Lower leg skin (tissue), 4 donors: ENCODE results near the gene LEO1. TPM values are rescaled to one million over a fixed set of nuclear protein-coding genes. Genes with fewer than 3 reads are reported as not detected.

Source experiments
- DNase-seq, 2 donors: peaks; one replicate each; pipeline ENCODE4 v3.0.0-alpha.2; 2019; ENCODE audit warnings: low spot score in 2 of 2
- H3K4me3 ChIP-seq: fragments of 200-600 bp; sonication (generic); 2 replicates; pipeline ENCODE4 v1.5.1; 2017; ENCODE audit warnings: mild to moderate bottlenecking, low read depth; ENCODE audit not compliant: poor library complexity, severe bottlenecking
- POLR2A ChIP-seq, 2 donors: fragments of 450-650 bp; IDR thresholded peaks; one replicate each; pipeline ENCODE4 v1.6.1; 2016 to 2017; ENCODE audit warnings: antibody characterized with exemption in 2 of 2, mild to moderate bottlenecking in 1 of 2, moderate library complexity in 1 of 2
- WGBS, 2 donors: methylation state at CpG; one replicate each; pipeline ENCODE4 v1.1.5; 2018; 5-methylcytosine and 5-hydroxymethylcytosine counted together
- intact Hi-C: fragments of 100-400 bp; cut with DNase I; formaldehyde crosslinking; loops from one replicate; pipeline ENCODE4 v1.15.0; 2023; ENCODE audit warnings: low total_unique reads
- total RNA-seq, 4 donors: library from RNA; depleted of rRNA; stranded (reverse); fragments of >200 nt; gene quantifications; one replicate each; pipeline ENCODE4 v1.1.0, GENCODE V29; 2016
- TF ChIP-seq, protein P1 (sequence below), 3 donors: fragments of 450-650 bp; IDR thresholded peaks; one replicate each; pipeline ENCODE4 v1.5.1; 2016; ENCODE audit warnings: antibody characterized with exemption in 3 of 3, mild to moderate bottlenecking in 3 of 3, moderate library complexity in 2 of 3

The LEO1 gene
- total RNA-seq, 4 donors from 2014 or later, result 18.5 to 23.8 (median 20.8) TPM

GRCh38 chr15:51912528-51912927 lies 59.0 kb downstream of the LEO1 start:
- DNase-seq, result no peak
- WGBS, 2 donors, result 96 to 99% methylated on average over 3 of the region's 3 CpGs
- intact Hi-C loops, result no loop called here
- H3K4me3 ChIP-seq, result no peak overlapping the region
- no peak for TF ChIP-seq POLR2A (IDR thresholded peaks at IDR 0.05)
- TF ChIP-seq, protein P1, sequence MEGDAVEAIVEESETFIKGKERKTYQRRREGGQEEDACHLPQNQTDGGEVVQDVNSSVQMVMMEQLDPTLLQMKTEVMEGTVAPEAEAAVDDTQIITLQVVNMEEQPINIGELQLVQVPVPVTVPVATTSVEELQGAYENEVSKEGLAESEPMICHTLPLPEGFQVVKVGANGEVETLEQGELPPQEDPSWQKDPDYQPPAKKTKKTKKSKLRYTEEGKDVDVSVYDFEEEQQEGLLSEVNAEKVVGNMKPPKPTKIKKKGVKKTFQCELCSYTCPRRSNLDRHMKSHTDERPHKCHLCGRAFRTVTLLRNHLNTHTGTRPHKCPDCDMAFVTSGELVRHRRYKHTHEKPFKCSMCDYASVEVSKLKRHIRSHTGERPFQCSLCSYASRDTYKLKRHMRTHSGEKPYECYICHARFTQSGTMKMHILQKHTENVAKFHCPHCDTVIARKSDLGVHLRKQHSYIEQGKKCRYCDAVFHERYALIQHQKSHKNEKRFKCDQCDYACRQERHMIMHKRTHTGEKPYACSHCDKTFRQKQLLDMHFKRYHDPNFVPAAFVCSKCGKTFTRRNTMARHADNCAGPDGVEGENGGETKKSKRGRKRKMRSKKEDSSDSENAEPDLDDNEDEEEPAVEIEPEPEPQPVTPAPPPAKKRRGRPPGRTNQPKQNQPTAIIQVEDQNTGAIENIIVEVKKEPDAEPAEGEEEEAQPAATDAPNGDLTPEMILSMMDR (IDR thresholded peaks at IDR 0.05), result no peak

DNA sequence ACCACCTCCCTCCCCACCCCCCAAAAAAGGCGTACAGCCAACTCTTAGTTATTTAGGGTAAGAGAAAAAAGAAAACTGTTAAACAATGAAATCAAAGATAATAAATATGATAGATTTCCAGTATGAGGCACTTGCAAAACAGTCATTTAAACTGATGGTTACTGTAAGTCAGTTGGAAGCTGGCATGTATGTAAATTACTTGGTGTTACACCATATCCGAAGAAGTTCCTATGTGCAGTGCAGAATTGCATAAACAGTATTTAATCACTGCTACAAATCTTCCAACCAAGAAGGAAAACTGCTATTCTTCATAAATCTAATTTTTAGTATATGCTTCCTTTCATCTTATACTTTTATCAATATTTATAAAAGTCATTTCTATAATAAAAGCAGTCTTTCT lies 62.0 kb downstream of the LEO1 start:
- no peak overlapping the region for H3K4me3 ChIP-seq
- DNase-seq, result no peak
- 88 to 95% methylated on average over 2 of the region's 2 CpGs for WGBS, 2 donors
- TF ChIP-seq, protein P1 (IDR thresholded peaks at IDR 0.05), result no peak
- TF ChIP-seq POLR2A (IDR thresholded peaks at IDR 0.05), result no peak
- intact Hi-C loops, result no loop called here

GRCh38 chr15:51908316-51908715 lies 63.3 kb downstream of the LEO1 start:
- TF ChIP-seq, protein P1 (IDR thresholded peaks at IDR 0.05), result no peak
- no peak for TF ChIP-seq POLR2A (IDR thresholded peaks at IDR 0.05)
- no peak for DNase-seq
- intact Hi-C loops, result no loop called here
- 100% methylated on average over 1 of the region's 1 CpG for WGBS, 2 donors
- no peak overlapping the region for H3K4me3 ChIP-seq

- DNase-seq, result no peak
- TF ChIP-seq POLR2A (IDR thresholded peaks at IDR 0.05), result no peak
- TF ChIP-seq, protein P1 (IDR thresholded peaks at IDR 0.05), result no peak
- WGBS, 2 donors, result 76 to 87% methylated on average over 8 of the region's 8 CpGs
- no peak overlapping the region for H3K4me3 ChIP-seq
- intact Hi-C loops, result no loop called here
Observed at GRCh38 chr15:51907136-51907862, 64.3 kb downstream of the LEO1 start.

- H3K4me3 ChIP-seq, result no peak overlapping the region
- DNase-seq, result no peak
- intact Hi-C loops, result no loop called here
- TF ChIP-seq, protein P1 (IDR thresholded peaks at IDR 0.05), result no peak
- no peak for TF ChIP-seq POLR2A (IDR thresholded peaks at IDR 0.05)
- WGBS, 2 donors, result 77% methylated on average over 4 of the region's 4 CpGs
Observed at GRCh38 chr15:51904931-51905330, 66.6 kb downstream of the LEO1 start.

- no peak for DNase-seq
- no peak overlapping the region for H3K4me3 ChIP-seq
- TF ChIP-seq, protein P1 (IDR thresholded peaks at IDR 0.05), result no peak
- TF ChIP-seq POLR2A (IDR thresholded peaks at IDR 0.05), result no peak
- 82 to 88% methylated on average over 3 of the region's 3 CpGs for WGBS, 2 donors
- intact Hi-C loops, result no loop called here
Observed at GRCh38 chr15:51904421-51904820, 67.2 kb downstream of the LEO1 start.
